ENCODE measurements around the gene CDH7.

The CDH7 gene

DNA sequence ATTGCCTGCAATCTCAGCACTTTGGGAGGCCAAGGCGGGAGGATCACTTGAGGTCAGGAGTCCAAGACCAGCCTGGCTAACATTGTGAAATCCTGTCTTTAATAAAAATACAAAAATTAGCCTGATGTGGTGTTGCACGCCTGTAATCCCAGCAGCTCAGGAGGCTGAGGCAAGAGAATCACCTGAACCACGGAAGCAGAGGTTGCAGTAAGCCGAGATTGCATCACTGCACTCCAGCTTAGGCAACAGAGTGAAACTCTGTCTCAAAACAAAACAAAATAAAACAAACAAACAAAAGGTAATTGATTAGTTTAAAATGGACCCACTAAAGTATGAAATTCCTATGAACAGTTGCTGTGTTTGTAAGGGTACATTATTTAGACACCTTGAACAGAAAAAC lies 39.8 kb downstream of the CDH7 start:
- no peaks in the 10 kb centered on the region for H3K36me3 ChIP-seq (ENCODE audit: control insufficient read depth in 1 of 2, insufficient read depth in 2 of 2, low read depth in 1 of 2, low read length in 2 of 2)
- H3K4me1 ChIP-seq (ENCODE audit: control insufficient read depth, insufficient read depth, low read depth, low read length): no peaks in the 10 kb centered on the region
- H3K9me3 ChIP-seq (ENCODE audit: control insufficient read depth, low read length): no peaks in the 10 kb centered on the region
- no peak for DNase-seq
- no peak overlapping the region for H4K91ac ChIP-seq (ENCODE audit: low read length)
- H3K27ac ChIP-seq (ENCODE audit: low read length, poor library complexity, severe bottlenecking): no peak overlapping the region
- no peak overlapping the region for H2BK12ac ChIP-seq (ENCODE audit: low read length in 2 of 2)
- no peaks in the 10 kb centered on the region for H3K79me1 ChIP-seq (replicated peaks; ENCODE audit: low read length, poor library complexity, severe bottlenecking)
- no peak overlapping the region for H3K4me3 ChIP-seq (ENCODE audit: insufficient read depth in 1 of 2, low read depth in 1 of 2, low read length in 2 of 2)
- H3K18ac ChIP-seq (ENCODE audit: low read depth in 1 of 2, low read length in 2 of 2): no peak overlapping the region
- H2BK120ac ChIP-seq (ENCODE audit: low read depth, low read length): no peak overlapping the region
- no peak overlapping the region for H3K4me2 ChIP-seq (ENCODE audit: low read length, poor library complexity, severe bottlenecking)
- H2BK15ac ChIP-seq (ENCODE audit: low read depth, poor library complexity, severe bottlenecking): no peak overlapping the region
- H3K4ac ChIP-seq (ENCODE audit: low read depth in 1 of 2, low read length in 2 of 2): no peak overlapping the region
- no peaks in the 10 kb centered on the region for H3K27me3 ChIP-seq (ENCODE audit: control insufficient read depth in 1 of 2, insufficient read depth in 1 of 2, low read length in 2 of 2)
- H3K14ac ChIP-seq (ENCODE audit: low read length in 2 of 2): no peak overlapping the region
- H3K9ac ChIP-seq (ENCODE audit: low read length): no peak overlapping the region
- H4K8ac ChIP-seq (ENCODE audit: low read length): no peak overlapping the region
- WGBS: 94% methylated on average over 3 of the region's 4 CpGs
- H2BK5ac ChIP-seq (ENCODE audit: low read depth, low read length, poor library complexity, severe bottlenecking): no peak overlapping the region
- no peak overlapping the region for H2AK5ac ChIP-seq (ENCODE audit: low read length, severe bottlenecking)
- H2AFZ ChIP-seq (ENCODE audit: low read depth, low read length): no peak overlapping the region
- H3K23ac ChIP-seq (ENCODE audit: low read length in 2 of 2): no peak overlapping the region

DNA sequence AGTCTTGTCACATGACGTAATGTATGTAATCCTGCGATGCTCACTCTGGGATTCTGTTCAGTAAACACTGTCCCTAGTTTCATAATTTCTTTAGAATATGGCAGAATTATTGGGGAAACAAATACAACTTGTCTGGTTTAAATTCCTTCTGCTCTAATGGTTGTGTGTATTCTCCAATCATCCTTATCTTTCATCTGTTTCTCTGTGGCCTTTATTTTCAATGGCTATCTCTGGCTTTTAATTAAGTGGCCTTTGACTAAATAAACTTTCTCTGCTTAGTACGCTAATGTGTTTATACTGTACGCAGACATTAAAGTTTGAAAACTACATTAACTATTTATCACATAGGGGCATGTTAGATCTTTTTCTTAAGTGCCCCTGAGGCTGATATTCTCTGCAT lies 40.9 kb downstream of the CDH7 start:
- H2BK15ac ChIP-seq (ENCODE audit: low read depth, poor library complexity, severe bottlenecking): no peak overlapping the region
- H3K4me1 ChIP-seq (ENCODE audit: control insufficient read depth, insufficient read depth, low read depth, low read length): no peaks in the 10 kb centered on the region
- H3K36me3 ChIP-seq (ENCODE audit: control insufficient read depth in 1 of 2, insufficient read depth in 2 of 2, low read depth in 1 of 2, low read length in 2 of 2): no peaks in the 10 kb centered on the region
- no peak overlapping the region for H3K4me2 ChIP-seq (ENCODE audit: low read length, poor library complexity, severe bottlenecking)
- H3K4ac ChIP-seq (ENCODE audit: low read depth in 1 of 2, low read length in 2 of 2): no peak overlapping the region
- H3K27me3 ChIP-seq (ENCODE audit: control insufficient read depth in 1 of 2, insufficient read depth in 1 of 2, low read length in 2 of 2): no peaks in the 10 kb centered on the region
- no peak overlapping the region for H4K8ac ChIP-seq (ENCODE audit: low read length)
- H3K9me3 ChIP-seq (ENCODE audit: control insufficient read depth, low read length): no peaks in the 10 kb centered on the region
- H2BK5ac ChIP-seq (ENCODE audit: low read depth, low read length, poor library complexity, severe bottlenecking): no peak overlapping the region
- H2BK12ac ChIP-seq (ENCODE audit: low read length in 2 of 2): no peak overlapping the region
- no peak overlapping the region for H4K91ac ChIP-seq (ENCODE audit: low read length)
- H3K9ac ChIP-seq (ENCODE audit: low read length): no peak overlapping the region
- H3K79me1 ChIP-seq (replicated peaks; ENCODE audit: low read length, poor library complexity, severe bottlenecking): no peaks in the 10 kb centered on the region
- H3K4me3 ChIP-seq (ENCODE audit: insufficient read depth in 1 of 2, low read depth in 1 of 2, low read length in 2 of 2): no peak overlapping the region
- H3K27ac ChIP-seq (ENCODE audit: low read length, poor library complexity, severe bottlenecking): no peak overlapping the region
- WGBS: 80% methylated on average over 1 of the region's 4 CpGs
- H2AFZ ChIP-seq (ENCODE audit: low read depth, low read length): no peak overlapping the region
- no peak overlapping the region for H3K23ac ChIP-seq (ENCODE audit: low read length in 2 of 2)
- no peak for DNase-seq
- no peak overlapping the region for H2BK120ac ChIP-seq (ENCODE audit: low read depth, low read length)
- H2AK5ac ChIP-seq (ENCODE audit: low read length, severe bottlenecking): no peak overlapping the region
- no peak overlapping the region for H3K18ac ChIP-seq (ENCODE audit: low read depth in 1 of 2, low read length in 2 of 2)
- no peak overlapping the region for H3K14ac ChIP-seq (ENCODE audit: low read length in 2 of 2)

DNA sequence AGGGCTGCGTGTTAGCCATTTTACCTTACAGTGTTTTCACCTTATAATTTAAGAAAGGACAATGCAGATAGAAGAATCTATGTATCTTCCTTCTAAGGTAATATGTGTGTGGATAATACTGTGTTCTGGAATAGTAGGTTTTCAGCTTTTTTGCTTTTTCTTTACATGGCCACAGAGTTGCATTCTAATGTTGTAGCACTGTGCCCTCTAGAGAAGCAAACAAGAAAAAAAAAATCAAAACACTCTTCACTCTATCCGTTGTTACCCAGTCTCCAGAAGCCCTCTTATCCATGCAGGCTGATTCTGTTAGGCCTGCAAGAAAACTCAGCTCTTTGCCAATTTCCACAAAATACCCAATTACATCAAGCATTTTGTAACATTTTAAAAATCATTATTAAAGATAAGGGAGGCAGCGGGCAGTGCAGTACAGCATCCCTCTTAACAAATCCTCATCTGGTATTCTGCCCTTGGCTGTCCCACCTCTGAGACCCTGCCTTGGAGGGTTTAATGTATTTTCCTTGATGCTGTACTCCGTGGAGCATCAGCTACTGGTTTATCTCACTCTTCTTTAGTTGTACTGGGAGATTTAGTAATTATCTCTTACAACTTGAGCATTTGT lies 41.8 kb downstream of the CDH7 start:
- Histone ChIP-seq H3K9me3 (ENCODE audit: control insufficient read depth, low read length) (no peaks in the 10 kb centered on the region), H3K23ac (ENCODE audit: low read length in 2 of 2) (no peak overlapping the region), H2AFZ (ENCODE audit: low read depth, low read length) (no peak overlapping the region), H3K4me1 (ENCODE audit: control insufficient read depth, insufficient read depth, low read depth, low read length) (no peaks in the 10 kb centered on the region), H2BK12ac (ENCODE audit: low read length in 2 of 2) (no peak overlapping the region), H3K27ac (ENCODE audit: low read length, poor library complexity, severe bottlenecking) (no peak overlapping the region), H3K4me2 (ENCODE audit: low read length, poor library complexity, severe bottlenecking) (no peak overlapping the region), H3K27me3 (ENCODE audit: control insufficient read depth in 1 of 2, insufficient read depth in 1 of 2, low read length in 2 of 2) (no peaks in the 10 kb centered on the region), H2BK120ac (ENCODE audit: low read depth, low read length) (no peak overlapping the region), H2BK5ac (ENCODE audit: low read depth, low read length, poor library complexity, severe bottlenecking) (no peak overlapping the region), H3K79me1 (replicated peaks; ENCODE audit: low read length, poor library complexity, severe bottlenecking) (no peaks in the 10 kb centered on the region), H3K14ac (ENCODE audit: low read length in 2 of 2) (no peak overlapping the region), H4K91ac (ENCODE audit: low read length) (no peak overlapping the region), H3K18ac (ENCODE audit: low read depth in 1 of 2, low read length in 2 of 2) (no peak overlapping the region), H3K4ac (ENCODE audit: low read depth in 1 of 2, low read length in 2 of 2) (no peak overlapping the region), H3K36me3 (ENCODE audit: control insufficient read depth in 1 of 2, insufficient read depth in 2 of 2, low read depth in 1 of 2, low read length in 2 of 2) (no peaks in the 10 kb centered on the region), H3K4me3 (ENCODE audit: insufficient read depth in 1 of 2, low read depth in 1 of 2, low read length in 2 of 2) (no peak overlapping the region), H2AK5ac (ENCODE audit: low read length, severe bottlenecking) (no peak overlapping the region), H3K9ac (ENCODE audit: low read length) (no peak overlapping the region), H2BK15ac (ENCODE audit: low read depth, poor library complexity, severe bottlenecking) (no peak overlapping the region), H4K8ac (ENCODE audit: low read length) (no peak overlapping the region)
- 71% methylated on average over 3 of the region's 4 CpGs for WGBS
- no peak for DNase-seq

DNA sequence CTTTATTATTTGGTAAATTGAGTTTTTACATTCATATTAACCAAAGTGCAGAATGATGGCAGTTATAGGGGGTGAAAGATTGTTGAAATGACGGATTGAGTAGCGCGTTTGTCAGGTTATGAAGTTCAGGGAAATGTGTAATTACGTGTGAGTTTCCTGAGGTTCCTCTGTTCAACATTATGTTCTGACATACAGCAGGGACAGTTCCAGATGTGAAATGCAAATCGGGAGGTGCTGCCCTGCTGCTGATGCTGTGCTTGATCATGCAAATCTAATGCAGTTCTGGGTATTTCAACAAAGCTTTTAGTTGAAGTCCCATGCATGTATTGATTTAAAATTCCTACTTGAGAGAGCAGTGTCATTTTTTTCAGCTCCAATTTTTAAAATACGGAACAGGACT lies 57.9 kb downstream of the CDH7 start:
- WGBS: 83% methylated on average over 6 of the region's 6 CpGs
- Histone ChIP-seq H3K23ac (ENCODE audit: low read length in 2 of 2) (no peak overlapping the region), H2AK5ac (ENCODE audit: low read length, severe bottlenecking) (no peak overlapping the region), H3K27me3 (ENCODE audit: control insufficient read depth in 1 of 2, insufficient read depth in 1 of 2, low read length in 2 of 2) (no peaks in the 10 kb centered on the region), H3K4me2 (ENCODE audit: low read length, poor library complexity, severe bottlenecking) (no peak overlapping the region), H2BK15ac (ENCODE audit: low read depth, poor library complexity, severe bottlenecking) (no peak overlapping the region), H3K4me3 (ENCODE audit: insufficient read depth in 1 of 2, low read depth in 1 of 2, low read length in 2 of 2) (no peak overlapping the region), H2BK120ac (ENCODE audit: low read depth, low read length) (no peak overlapping the region), H2AFZ (ENCODE audit: low read depth, low read length) (no peak overlapping the region), H2BK5ac (ENCODE audit: low read depth, low read length, poor library complexity, severe bottlenecking) (no peak overlapping the region), H3K14ac (ENCODE audit: low read length in 2 of 2) (no peak overlapping the region), H3K9me3 (ENCODE audit: control insufficient read depth, low read length) (no peaks in the 10 kb centered on the region), H3K18ac (ENCODE audit: low read depth in 1 of 2, low read length in 2 of 2) (no peak overlapping the region), H4K8ac (ENCODE audit: low read length) (no peak overlapping the region), H3K36me3 (ENCODE audit: control insufficient read depth in 1 of 2, insufficient read depth in 2 of 2, low read depth in 1 of 2, low read length in 2 of 2) (no peaks in the 10 kb centered on the region), H3K27ac (ENCODE audit: low read length, poor library complexity, severe bottlenecking) (no peak overlapping the region), H3K9ac (ENCODE audit: low read length) (no peak overlapping the region), H3K4me1 (ENCODE audit: control insufficient read depth, insufficient read depth, low read depth, low read length) (no peaks in the 10 kb centered on the region), H3K79me1 (replicated peaks; ENCODE audit: low read length, poor library complexity, severe bottlenecking) (no peaks in the 10 kb centered on the region), H2BK12ac (ENCODE audit: low read length in 2 of 2) (no peak overlapping the region), H4K91ac (ENCODE audit: low read length) (no peak overlapping the region), H3K4ac (ENCODE audit: low read depth in 1 of 2, low read length in 2 of 2) (no peak overlapping the region)
- no peak for DNase-seq

Measured in mesenchymal stem cell (in vitro differentiated cells and primary cell).